Mesothelial cell of epicardium (in vitro differentiated cells): ENCODE data around the gene RNASEH2C. TPM values are rescaled to one million over a fixed set of nuclear protein-coding genes. Genes with fewer than 3 reads are reported as not detected.

Source experiments
- DNase-seq, 2 experiments: peaks; one replicate each; pipeline ENCODE4 v3.0.0; 2021; ENCODE audit warnings: low spot score in 2 of 2; ENCODE audit not compliant: unreplicated experiment in 2 of 2
- H3K27ac Mint-ChIP-seq: 2 replicates; pipeline ENCODE4 v1.8.0; 2021; ENCODE audit warnings: mixed read lengths
- H3K27me3 Mint-ChIP-seq: 2 replicates; pipeline ENCODE4 v1.8.0; 2021; ENCODE audit warnings: low read depth, mixed read lengths
- H3K36me3 Mint-ChIP-seq: 2 replicates; pipeline ENCODE4 v1.8.0; 2021; ENCODE audit warnings: mixed read lengths
- H3K4me1 Mint-ChIP-seq: 2 replicates; pipeline ENCODE4 v1.8.0; 2021; ENCODE audit warnings: mixed read lengths
- H3K4me3 Mint-ChIP-seq: 2 replicates; pipeline ENCODE4 v1.8.0; 2021; ENCODE audit warnings: mild to moderate bottlenecking, moderate library complexity, mixed read lengths
- H3K9me3 Mint-ChIP-seq: 2 replicates; pipeline ENCODE4 v1.8.0; 2021; ENCODE audit warnings: mixed read lengths
- CTCF ChIP-seq: fragments of 200-600 bp; sonication (generic); IDR thresholded peaks from one replicate; pipeline ENCODE4 v1.5.0; 2021; ENCODE audit warnings: antibody characterized with exemption; ENCODE audit not compliant: unreplicated experiment
- total RNA-seq: library from RNA; stranded (reverse); gene quantifications from 3 replicates; pipeline ENCODE4 v1.2.1, GENCODE V29; 2021

Gene RNASEH2C
- total RNA-seq, 1 donor from 2014 or later, result 45.0 TPM

- H3K4me3 Mint-ChIP-seq, result no peak overlapping the region
- peaks cover 9% of the 10 kb centered on the region for H3K9me3 Mint-ChIP-seq
- no peak for TF ChIP-seq CTCF
These were observed 18.9 kb downstream of the RNASEH2C start for GRCh38 chr11:65701686-65702085.

GRCh38 chr11:65700399-65700798 lies 20.2 kb downstream of the RNASEH2C start:
- no peaks in the 10 kb centered on the region for H3K36me3 Mint-ChIP-seq
- H3K4me3 Mint-ChIP-seq, result no peak overlapping the region
- no peak for DNase-seq
- H3K9me3 Mint-ChIP-seq, result peaks cover 9% of the 10 kb centered on the region
- H3K27ac Mint-ChIP-seq, result no peak overlapping the region
- H3K27me3 Mint-ChIP-seq, result peaks cover 30% of the 10 kb centered on the region
- H3K4me1 Mint-ChIP-seq, result no peaks in the 10 kb centered on the region
- TF ChIP-seq CTCF, result no peak

More at GRCh38 chr11:65701686-65702085, 18.9 kb downstream of the RNASEH2C start:
- Mint-ChIP-seq H3K36me3 (no peaks in the 10 kb centered on the region), H3K27me3 (peaks cover 30% of the 10 kb centered on the region), H3K4me1 (no peaks in the 10 kb centered on the region), H3K27ac (no peak overlapping the region)
- DNase-seq, result no peak

GRCh38 chr11:65699306-65699705 lies 21.3 kb downstream of the RNASEH2C start:
- H3K36me3 Mint-ChIP-seq, result no peaks in the 10 kb centered on the region

GRCh38 chr11:65698205-65698604 lies 22.4 kb downstream of the RNASEH2C start:
- no peak overlapping the region for H3K27ac Mint-ChIP-seq
- H3K9me3 Mint-ChIP-seq, result peaks cover 9% of the 10 kb centered on the region
- no peak overlapping the region for H3K4me3 Mint-ChIP-seq
- H3K27me3 Mint-ChIP-seq, result peaks cover 26% of the 10 kb centered on the region
- H3K36me3 Mint-ChIP-seq, result no peaks in the 10 kb centered on the region
- no peaks in the 10 kb centered on the region for H3K4me1 Mint-ChIP-seq
- DNase-seq, result no peak
- no peak for TF ChIP-seq CTCF

More at GRCh38 chr11:65699306-65699705, 21.3 kb downstream of the RNASEH2C start:
- TF ChIP-seq CTCF, result no peak
- H3K27me3 Mint-ChIP-seq, result peaks cover 27% of the 10 kb centered on the region
- no peak overlapping the region for H3K27ac Mint-ChIP-seq
- H3K9me3 Mint-ChIP-seq, result peaks cover 9% of the 10 kb centered on the region
- H3K4me3 Mint-ChIP-seq, result no peak overlapping the region
- no peaks in the 10 kb centered on the region for H3K4me1 Mint-ChIP-seq
- no peak for DNase-seq

- Mint-ChIP-seq H3K4me1 (peaks cover 2% of the 10 kb centered on the region), H3K4me3 (no peak overlapping the region), H3K36me3 (no peaks in the 10 kb centered on the region), H3K9me3 (peaks cover 9% of the 10 kb centered on the region), H3K27ac (no peak overlapping the region), H3K27me3 (peaks cover 21% of the 10 kb centered on the region)
- no peak for TF ChIP-seq CTCF
- DNase-seq, result no peak
These were observed 23.6 kb downstream of the RNASEH2C start for GRCh38 chr11:65696802-65697552.
